Adipose tissue (tissue), 3 donors: ENCODE results near the gene EP300. TPM values are rescaled to one million over a fixed set of nuclear protein-coding genes. Genes with fewer than 3 reads are reported as not detected.
"Not testable (repeated sequence)": the region's sequence is repeated elsewhere in the genome, so short reads cannot be mapped to it uniquely, and the experiment has no call there.

ENCODE experiments used
- H3K27ac ChIP-seq: one replicate; pipeline ENCODE4 v1.5.1; 2013; ENCODE audit warnings: low read depth, low read length
- WGBS, 3 donors: extraction: QIAGEN DNeasy Blood & Tissue Kit; methylation state at CpG; one replicate each; pipeline ENCODE4 v1.1.7; 2013; 5-methylcytosine and 5-hydroxymethylcytosine counted together
- polyA plus RNA-seq, 3 donors: library from polyadenylated mRNA; stranded (reverse); fragments of 200-250 nt; gene quantifications; one replicate each; pipeline ENCODE4 v1.2.3, GENCODE V29; 2013
- donor health status: healthy with polysubstance abuse.
- donor health status: Bipolar disorder and iron deficiency.
- donor health status: healthy.

Gene EP300
- polyA plus RNA-seq, 3 donors, result 7.8 to 16.0 (median 14.6) TPM

DNA sequence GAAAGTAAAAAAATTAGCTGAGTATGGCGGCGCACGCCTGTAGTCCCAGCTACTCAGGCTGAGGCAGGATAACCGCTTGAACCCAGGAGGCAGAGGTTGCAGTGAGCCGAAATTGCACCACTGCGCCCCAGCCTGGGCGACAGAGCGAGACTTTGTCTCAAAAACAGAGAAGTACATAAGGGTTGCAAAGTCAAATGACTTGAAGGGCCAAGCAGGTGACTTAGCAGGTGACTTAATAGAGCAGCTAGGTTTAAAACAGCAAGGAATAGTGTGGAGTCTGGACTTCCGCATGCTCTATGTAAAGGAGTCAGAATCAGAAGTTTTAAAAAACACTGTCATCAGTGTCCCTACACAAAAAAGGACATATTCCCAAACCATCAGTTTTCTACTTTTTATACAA, 31.7 kb downstream of the EP300 start:
- no peak overlapping the region for H3K27ac ChIP-seq
- WGBS, 3 donors, result 96 to 99% (median 99%) methylated on average over 9 of the region's 9 CpGs

DNA sequence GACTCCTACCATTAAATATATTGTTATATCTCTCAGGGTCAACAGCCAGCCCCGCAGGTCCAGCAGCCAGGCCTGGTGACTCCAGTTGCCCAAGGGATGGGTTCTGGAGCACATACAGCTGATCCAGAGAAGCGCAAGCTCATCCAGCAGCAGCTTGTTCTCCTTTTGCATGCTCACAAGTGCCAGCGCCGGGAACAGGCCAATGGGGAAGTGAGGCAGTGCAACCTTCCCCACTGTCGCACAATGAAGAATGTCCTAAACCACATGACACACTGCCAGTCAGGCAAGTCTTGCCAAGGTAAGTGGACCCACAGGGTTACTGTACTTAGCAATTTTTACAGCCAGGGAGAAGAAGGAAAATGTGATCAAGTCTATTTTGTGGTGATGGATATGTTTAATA, 35.1 kb downstream of the EP300 start:
- H3K27ac ChIP-seq, result no peak overlapping the region
- 73 to 94% (median 73%) methylated on average over 5 of the region's 5 CpGs for WGBS, 3 donors

DNA sequence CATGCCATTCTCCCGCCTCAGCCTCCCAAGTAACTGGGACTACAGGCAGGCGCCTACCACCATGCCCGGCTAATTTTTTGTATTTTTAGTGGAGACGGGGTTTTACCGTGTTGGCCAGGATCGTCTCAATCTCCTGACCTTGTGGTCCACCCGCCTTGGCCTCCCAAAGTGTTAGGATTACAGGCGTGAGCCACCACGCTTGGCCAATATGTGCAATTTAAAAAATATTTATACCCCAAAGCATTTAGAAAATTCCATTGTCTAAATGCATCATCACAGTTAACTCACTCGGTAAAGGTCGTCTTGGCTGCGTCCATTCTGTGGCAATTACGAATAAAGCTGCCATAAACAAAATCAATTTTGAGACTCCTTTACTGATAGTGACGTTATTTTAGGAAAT, 36.2 kb downstream of the EP300 start:
- WGBS, 3 donors, result 95 to 98% (median 96%) methylated on average over 14 of the region's 14 CpGs
- no peak overlapping the region for H3K27ac ChIP-seq

DNA sequence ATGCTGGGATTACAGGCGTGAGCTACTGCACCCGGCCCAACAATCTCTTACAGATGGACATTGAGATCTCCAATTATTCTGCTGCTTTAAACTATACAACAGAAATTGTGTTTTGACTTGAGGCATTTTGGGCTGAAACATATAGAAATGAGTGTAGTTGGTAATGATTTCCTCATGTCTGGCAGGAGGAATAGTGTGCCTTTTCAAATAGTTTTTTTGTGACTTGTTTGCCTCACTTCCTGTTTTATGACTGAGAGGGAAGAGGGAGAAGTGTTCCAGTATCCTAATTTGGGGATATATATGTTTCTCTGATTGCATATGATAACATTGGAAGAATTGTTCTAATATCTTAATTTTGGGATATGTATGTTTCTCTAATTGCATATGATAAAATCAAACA, 40.2 kb downstream of the EP300 start:
- 81 to 93% (median 92%) methylated on average over 2 of the region's 2 CpGs for WGBS, 3 donors
- no peak overlapping the region for H3K27ac ChIP-seq

DNA sequence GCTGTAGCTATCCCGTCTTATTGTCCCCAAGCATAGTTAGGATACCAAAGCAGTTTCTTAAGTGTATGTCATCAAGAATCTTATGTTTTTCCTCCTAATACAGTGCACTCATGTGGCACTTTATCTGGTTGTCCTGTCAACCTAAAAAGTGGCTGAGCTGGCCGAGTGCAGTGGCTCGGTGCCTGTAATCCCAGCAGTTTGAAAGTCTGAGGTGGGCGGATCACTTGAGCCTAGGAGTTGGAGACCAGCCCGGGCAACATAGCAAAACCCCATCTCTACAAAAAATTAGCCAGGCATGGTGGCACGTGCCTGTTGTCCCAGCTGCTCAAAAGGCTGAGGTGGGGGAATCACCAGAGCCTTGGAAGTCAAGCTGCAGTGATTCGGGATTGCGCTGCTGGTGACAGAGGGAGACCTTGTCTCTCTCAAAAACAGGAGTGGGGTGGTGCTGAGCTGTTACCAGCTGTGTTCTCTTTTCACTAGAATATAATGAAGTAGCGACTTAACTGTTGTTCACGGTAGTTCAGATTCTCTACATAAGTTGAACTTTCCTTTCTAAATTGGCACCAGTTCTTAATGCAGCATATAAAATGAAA, 48.1 kb downstream of the EP300 start:
- no peak overlapping the region for H3K27ac ChIP-seq

DNA sequence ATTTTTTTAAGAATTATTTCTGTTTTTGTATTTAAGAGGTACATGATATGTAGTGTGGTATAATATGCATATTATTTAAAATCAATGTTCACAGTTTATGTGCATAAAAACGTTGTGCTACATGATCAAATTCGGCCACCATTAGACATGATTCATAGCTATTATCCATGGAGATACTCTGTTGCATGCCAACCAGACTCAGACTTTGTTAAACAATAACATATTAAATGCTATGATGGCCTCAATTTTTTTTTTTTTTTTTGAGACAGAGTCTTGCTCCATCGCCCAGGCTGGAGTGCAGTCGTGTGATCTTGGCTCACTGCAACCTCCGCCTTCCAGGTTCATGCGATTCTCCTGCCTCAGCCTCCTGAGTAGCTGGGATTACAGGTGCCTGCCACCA, 53.5 kb downstream of the EP300 start:
- H3K27ac ChIP-seq, result not testable (repeated sequence)
- 89 to 93% (median 92%) methylated on average over 6 of the region's 6 CpGs for WGBS, 3 donors

More for the DNA sequence above, 48.1 kb downstream of the EP300 start:
- 77 to 84% (median 81%) methylated on average over 10 of the region's 10 CpGs for WGBS, 3 donors

DNA sequence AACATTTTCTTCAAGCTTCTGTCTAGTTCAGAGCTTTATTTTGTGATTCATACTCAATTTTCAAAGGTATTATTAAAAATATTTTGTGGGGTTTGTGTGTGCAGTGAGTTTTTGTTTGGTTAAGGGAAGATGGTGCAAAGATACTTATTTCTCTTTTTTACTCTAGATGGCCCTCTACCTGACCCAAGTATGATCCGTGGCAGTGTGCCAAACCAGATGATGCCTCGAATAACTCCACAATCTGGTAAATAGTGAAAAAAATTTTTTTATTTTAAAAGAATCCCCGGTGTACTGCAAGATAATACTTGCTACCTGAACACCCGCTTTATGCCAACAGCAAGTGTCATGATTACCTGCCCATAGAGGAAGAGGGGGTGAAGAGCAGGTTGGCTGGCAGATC, 54.2 kb downstream of the EP300 start:
- 64 to 68% (median 68%) methylated on average over 4 of the region's 4 CpGs for WGBS, 3 donors
- no peak overlapping the region for H3K27ac ChIP-seq

DNA sequence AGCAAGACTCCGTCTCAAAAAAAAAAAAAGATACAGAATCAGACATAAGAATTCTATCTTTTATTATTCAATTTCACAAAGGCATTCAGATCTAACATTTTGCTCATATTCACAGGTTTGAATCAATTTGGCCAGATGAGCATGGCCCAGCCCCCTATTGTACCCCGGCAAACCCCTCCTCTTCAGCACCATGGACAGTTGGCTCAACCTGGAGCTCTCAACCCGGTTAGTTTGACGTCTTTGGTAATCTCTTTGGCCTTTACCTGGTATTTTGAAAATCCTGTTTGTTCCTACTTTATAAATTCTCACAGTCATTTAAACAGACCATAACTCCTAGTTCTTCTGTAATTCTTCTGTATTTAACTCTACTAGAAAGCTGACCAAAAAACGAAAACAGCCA, 55.3 kb downstream of the EP300 start:
- whole genome bisulfite sequencing, 3 donors, result 79 to 91% (median 83%) methylated on average over 4 to 5 of the region's 5 CpGs
- no peak overlapping the region for H3K27ac ChIP-seq

DNA sequence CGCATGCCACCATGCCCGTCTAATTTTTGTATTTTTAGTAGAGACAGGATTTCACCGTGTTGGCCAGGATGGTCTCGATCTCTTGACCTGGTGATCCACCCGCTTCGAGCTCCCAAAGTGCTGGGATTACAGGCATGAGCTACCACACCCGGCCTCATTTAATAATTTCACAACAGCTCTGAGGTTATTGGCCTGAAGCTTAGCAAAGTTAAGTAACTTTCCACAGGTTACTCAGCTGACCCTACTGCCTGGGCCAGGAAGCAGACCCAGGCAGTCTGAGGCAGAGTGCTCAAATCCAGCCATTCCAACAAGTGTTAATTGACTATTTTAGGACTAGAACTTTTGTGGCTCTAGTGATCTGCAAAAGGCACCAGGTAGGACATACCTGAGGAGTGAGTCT, 60.5 kb downstream of the EP300 start:
- no peak overlapping the region for H3K27ac ChIP-seq
- WGBS, 3 donors, result 87 to 95% (median 92%) methylated on average over 7 of the region's 7 CpGs

DNA sequence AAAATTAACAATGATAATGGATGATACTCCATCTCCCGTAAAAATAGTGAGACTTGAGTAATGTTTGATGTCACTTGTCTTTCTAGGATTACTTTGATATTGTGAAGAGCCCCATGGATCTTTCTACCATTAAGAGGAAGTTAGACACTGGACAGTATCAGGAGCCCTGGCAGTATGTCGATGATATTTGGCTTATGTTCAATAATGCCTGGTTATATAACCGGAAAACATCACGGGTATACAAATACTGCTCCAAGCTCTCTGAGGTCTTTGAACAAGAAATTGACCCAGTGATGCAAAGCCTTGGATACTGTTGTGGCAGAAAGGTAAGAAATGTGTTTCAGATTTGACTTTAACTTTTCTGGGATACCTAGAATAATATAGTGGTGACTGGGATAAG, 64.7 kb downstream of the EP300 start:
- 39 to 71% (median 66%) methylated on average over 4 of the region's 4 CpGs for WGBS, 3 donors
- no peak overlapping the region for H3K27ac ChIP-seq

DNA sequence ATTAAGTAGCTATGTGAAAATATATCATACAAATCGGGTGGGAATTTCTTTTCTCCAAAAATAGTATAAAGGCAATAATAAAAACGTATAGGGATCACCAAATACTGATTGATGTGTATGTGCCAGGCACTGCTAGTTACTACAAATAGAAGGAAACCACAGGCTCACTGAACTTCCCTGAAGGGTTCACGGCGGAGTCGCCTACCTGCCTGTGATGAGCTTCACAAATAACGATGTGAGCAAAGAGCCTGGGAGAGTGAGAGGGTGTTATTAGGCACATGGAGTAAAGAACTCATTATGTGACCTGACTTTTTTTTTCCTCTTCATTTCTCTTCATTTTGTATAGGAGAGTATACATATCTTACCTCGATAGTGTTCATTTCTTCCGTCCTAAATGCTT, 76.8 kb downstream of the EP300 start:
- H3K27ac ChIP-seq, result no peak overlapping the region
- 87 to 89% (median 88%) methylated on average over 8 of the region's 8 CpGs for WGBS, 3 donors

DNA sequence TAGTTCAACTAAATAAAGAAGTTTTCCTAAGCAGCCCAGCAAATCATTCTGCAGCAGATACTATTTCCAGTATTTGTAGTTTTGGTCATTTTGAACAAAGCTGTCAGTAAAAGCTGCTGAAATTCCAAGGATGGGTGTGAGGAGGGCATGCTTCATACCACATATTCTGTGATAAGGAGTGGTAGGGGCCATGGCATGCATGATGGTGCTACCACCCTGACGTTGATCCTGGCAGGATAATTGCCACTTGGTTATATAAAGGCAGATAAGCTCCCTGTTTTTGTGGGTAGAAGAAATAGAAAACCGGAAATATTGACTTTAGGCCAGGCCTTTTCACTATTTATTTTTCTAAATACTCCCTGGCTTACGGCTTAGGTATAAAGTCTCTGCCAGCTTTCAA, 79.6 kb downstream of the EP300 start:
- 26 to 79% (median 73%) methylated on average over 3 of the region's 3 CpGs for WGBS, 3 donors
- no peak overlapping the region for H3K27ac ChIP-seq

DNA sequence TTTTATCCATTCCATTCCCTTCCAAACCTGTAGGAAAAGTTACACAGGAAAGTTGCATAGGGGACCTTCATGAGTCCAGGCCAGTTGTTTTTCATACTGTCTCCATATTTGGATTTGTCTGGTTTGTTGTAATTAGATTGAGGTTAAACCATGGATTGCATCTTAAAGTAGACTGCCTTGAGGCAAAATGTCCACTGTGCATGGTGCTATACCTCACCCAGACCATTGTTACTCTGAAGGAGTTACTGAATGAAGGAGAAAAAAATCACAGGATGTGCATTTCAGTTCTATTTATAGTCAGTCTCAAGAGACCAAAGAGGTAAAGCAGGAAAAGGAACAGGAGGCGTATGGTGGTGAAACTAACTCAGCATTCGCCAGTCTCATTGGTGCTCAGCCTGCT, 83.2 kb downstream of the EP300 start:
- no peak overlapping the region for H3K27ac ChIP-seq
- 67 to 80% (median 75%) methylated on average over 2 of the region's 2 CpGs for WGBS, 3 donors

DNA sequence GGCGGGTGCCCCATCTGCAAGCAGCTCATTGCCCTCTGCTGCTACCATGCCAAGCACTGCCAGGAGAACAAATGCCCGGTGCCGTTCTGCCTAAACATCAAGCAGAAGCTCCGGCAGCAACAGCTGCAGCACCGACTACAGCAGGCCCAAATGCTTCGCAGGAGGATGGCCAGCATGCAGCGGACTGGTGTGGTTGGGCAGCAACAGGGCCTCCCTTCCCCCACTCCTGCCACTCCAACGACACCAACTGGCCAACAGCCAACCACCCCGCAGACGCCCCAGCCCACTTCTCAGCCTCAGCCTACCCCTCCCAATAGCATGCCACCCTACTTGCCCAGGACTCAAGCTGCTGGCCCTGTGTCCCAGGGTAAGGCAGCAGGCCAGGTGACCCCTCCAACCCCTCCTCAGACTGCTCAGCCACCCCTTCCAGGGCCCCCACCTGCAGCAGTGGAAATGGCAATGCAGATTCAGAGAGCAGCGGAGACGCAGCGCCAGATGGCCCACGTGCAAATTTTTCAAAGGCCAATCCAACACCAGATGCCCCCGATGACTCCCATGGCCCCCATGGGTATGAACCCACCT, 84.7 kb downstream of the EP300 start:
- WGBS, 3 donors, result 89 to 97% (median 89%) methylated on average over 15 of the region's 15 CpGs
- H3K27ac ChIP-seq, result no peak overlapping the region

DNA sequence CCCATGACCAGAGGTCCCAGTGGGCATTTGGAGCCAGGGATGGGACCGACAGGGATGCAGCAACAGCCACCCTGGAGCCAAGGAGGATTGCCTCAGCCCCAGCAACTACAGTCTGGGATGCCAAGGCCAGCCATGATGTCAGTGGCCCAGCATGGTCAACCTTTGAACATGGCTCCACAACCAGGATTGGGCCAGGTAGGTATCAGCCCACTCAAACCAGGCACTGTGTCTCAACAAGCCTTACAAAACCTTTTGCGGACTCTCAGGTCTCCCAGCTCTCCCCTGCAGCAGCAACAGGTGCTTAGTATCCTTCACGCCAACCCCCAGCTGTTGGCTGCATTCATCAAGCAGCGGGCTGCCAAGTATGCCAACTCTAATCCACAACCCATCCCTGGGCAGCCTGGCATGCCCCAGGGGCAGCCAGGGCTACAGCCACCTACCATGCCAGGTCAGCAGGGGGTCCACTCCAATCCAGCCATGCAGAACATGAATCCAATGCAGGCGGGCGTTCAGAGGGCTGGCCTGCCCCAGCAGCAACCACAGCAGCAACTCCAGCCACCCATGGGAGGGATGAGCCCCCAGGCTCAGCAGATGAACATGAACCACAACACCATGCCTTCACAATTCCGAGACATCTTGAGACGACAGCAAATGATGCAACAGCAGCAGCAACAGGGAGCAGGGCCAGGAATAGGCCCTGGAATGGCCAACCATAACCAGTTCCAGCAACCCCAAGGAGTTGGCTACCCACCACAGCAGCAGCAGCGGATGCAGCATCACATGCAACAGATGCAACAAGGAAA, 85.4 kb downstream of the EP300 start:
- 82 to 89% (median 88%) methylated on average over 9 of the region's 9 CpGs for WGBS, 3 donors
- no peak overlapping the region for H3K27ac ChIP-seq

DNA sequence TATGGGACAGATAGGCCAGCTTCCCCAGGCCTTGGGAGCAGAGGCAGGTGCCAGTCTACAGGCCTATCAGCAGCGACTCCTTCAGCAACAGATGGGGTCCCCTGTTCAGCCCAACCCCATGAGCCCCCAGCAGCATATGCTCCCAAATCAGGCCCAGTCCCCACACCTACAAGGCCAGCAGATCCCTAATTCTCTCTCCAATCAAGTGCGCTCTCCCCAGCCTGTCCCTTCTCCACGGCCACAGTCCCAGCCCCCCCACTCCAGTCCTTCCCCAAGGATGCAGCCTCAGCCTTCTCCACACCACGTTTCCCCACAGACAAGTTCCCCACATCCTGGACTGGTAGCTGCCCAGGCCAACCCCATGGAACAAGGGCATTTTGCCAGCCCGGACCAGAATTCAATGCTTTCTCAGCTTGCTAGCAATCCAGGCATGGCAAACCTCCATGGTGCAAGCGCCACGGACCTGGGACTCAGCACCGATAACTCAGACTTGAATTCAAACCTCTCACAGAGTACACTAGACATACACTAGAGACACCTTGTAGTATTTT, 86.1 kb downstream of the EP300 start:
- H3K27ac ChIP-seq, result no peak overlapping the region
- WGBS, 3 donors, result 82 to 84% (median 82%) methylated on average over 8 of the region's 8 CpGs

DNA sequence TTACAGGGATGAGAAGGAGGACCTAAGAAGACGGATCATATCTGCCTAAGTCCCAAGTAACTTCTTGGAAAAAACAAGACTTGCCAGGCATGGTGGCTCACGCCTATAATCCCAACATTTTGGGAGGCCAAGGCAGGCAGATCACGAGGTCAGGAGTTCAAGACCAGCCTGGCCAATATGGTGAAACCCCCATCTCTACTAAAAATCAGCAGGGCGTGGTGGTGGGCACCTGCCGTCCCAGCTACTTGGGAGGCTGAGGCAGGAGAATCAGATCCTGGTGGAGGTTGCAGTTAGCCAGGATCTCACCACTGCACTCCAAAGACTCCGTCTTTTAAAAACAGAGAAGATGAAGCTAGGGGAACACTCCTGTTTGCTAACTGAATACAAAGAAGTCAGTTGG, 88.0 kb downstream of the EP300 start:
- H3K27ac ChIP-seq, result not testable (repeated sequence)
- 94 to 98% (median 97%) methylated on average over 6 of the region's 6 CpGs for WGBS, 3 donors

DNA sequence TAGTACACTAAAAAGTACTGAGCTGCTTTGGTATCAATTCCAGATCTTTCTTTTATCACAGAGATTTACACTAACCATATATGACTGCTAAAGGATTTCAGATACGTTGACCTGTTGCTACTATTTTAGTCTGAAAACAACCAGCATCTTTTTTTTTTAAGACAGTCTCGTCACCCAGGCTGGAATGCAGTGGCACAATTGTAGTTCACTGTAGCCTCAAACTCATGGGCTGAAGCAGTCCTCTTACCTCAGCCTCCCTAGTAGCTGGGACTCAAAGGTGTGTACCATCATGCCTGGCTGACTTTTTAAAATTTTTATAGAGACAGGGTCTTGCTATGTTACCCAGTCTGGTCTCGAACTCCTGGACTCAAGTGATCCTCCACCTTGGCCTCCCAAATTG, 88.5 kb downstream of the EP300 start:
- H3K27ac ChIP-seq, result no peak overlapping the region
- 81 to 90% (median 85%) methylated on average over 3 of the region's 3 CpGs for WGBS, 3 donors
